HepG2 (cell line): Measurements from ENCODE around the gene NDUFAF8. TPM values are rescaled to one million over a fixed set of nuclear protein-coding genes. Genes with fewer than 3 reads are reported as not detected.

Experiments
- HNF1A ChIP-seq, 2 experiments: sonication (generic) in 1 of 2; formaldehyde crosslinking in 1 of 2; IDR thresholded peaks; 2 replicates each; pipeline versions ENCODE4 v1.4.0 to v1.6.1; 2016 to 2020; ENCODE audit warnings: borderline replicate concordance in 1 of 2, low read depth in 1 of 2, mild to moderate bottlenecking in 1 of 2, missing genetic modification reagents in 1 of 2
- ISL2 ChIP-seq: sonication (generic); formaldehyde crosslinking; IDR thresholded peaks from 2 replicates; pipeline ENCODE4 v1.5.0; 2020; ENCODE audit warnings: missing genetic modification reagents
- MEF2D ChIP-seq: sonication (generic); formaldehyde crosslinking; IDR thresholded peaks from 2 replicates; pipeline ENCODE4 v1.5.1; 2020; ENCODE audit warnings: mild to moderate bottlenecking, missing genetic modification reagents
- NR2C2 ChIP-seq: sonication (generic); formaldehyde crosslinking; IDR thresholded peaks from 2 replicates; pipeline ENCODE4 v1.4.0; 2020; ENCODE audit warnings: missing genetic modification reagents, mild to moderate bottlenecking, moderate library complexity, borderline replicate concordance
- PAF1 ChIP-seq: IDR thresholded peaks from 2 replicates; pipeline ENCODE4 v1.6.1; 2016; ENCODE audit warnings: missing genetic modification reagents, missing compliant biosample characterization
- TARDBP ChIP-seq: sonication (generic); formaldehyde crosslinking; IDR thresholded peaks from 2 replicates; pipeline ENCODE4 v1.8.0; 2022; ENCODE audit warnings: mild to moderate bottlenecking, missing genetic modification reagents
- TFDP1 ChIP-seq: IDR thresholded peaks from 2 replicates; pipeline ENCODE4 v1.6.1; 2016; ENCODE audit warnings: missing compliant biosample characterization, missing genetic modification reagents, borderline replicate concordance
- ZBTB46 ChIP-seq: sonication (generic); formaldehyde crosslinking; IDR thresholded peaks from 2 replicates; pipeline ENCODE4 v1.4.0; 2020; ENCODE audit warnings: mild to moderate bottlenecking, missing genetic modification reagents, borderline replicate concordance
- ZNF350 ChIP-seq: sonication (generic); formaldehyde crosslinking; IDR thresholded peaks from 2 replicates; pipeline ENCODE4 v1.4.0; 2020; ENCODE audit warnings: mild to moderate bottlenecking, low read depth, missing genetic modification reagents, borderline replicate concordance
- ZNF547 ChIP-seq: sonication (generic); formaldehyde crosslinking; IDR thresholded peaks from 2 replicates; pipeline ENCODE4 v1.5.1; 2020; ENCODE audit warnings: mild to moderate bottlenecking, missing genetic modification reagents
- ZNF563 ChIP-seq: sonication (generic); formaldehyde crosslinking; IDR thresholded peaks from 2 replicates; pipeline ENCODE4 v1.8.0; 2022; ENCODE audit warnings: mild to moderate bottlenecking, moderate library complexity, missing genetic modification reagents
- ZNF646 ChIP-seq: sonication (generic); formaldehyde crosslinking; IDR thresholded peaks from 2 replicates; pipeline ENCODE4 v1.9.0; 2021; ENCODE audit warnings: mild to moderate bottlenecking, missing genetic modification reagents
- polyA plus RNA-seq, 8 experiments: library from polyadenylated mRNA; depleted of rRNA in 3 of 8; stranded (reverse) in 7 of 8; unstranded in 1 of 8; fragments of >200 nt; fragmentation: Illumina TruSeq in 4 of 8; extraction: Trizol in 4 of 8; gene quantifications; 2 replicates each; pipeline versions ENCODE4 v1.2.1 to v1.2.3, GENCODE V29; 2011 to 2016; ENCODE audit warnings: low read depth in 4 of 8, missing spikeins in 1 of 8, mixed read lengths in 1 of 8; ENCODE audit not compliant: insufficient read depth in 1 of 8
- total RNA-seq, 5 experiments: library from RNA; depleted of rRNA; stranded (reverse); fragments of >200 nt; fragmentation: Illumina TruSeq; extraction: Trizol; gene quantifications; 2 replicates each; pipeline ENCODE4 v1.2.3, GENCODE V29; 2016; ENCODE audit warnings: low read depth in 1 of 5

Gene NDUFAF8
- total and polyA plus RNA-seq, 2 of the 13 experiments (the other 11 are each of a cell fraction or from before 2014, with no cell fraction given) = 75.6 to 233 TPM

GRCh38 chr17:81244358-81245023 lies 5.4 kb downstream of the NDUFAF8 start (continued):
- TF ChIP-seq ISL2 (CRISPR knock-in tag) (peak; percentile 27; the same call in 1 of the 2 replicates), TARDBP (CRISPR knock-in tag) (0 out of 2 replicates have a peak, but pooled peaks have one; percentile 12), ZNF646 (CRISPR knock-in tag) (no peak), MEF2D (peak; percentile 25; the same call in 1 of the 2 replicates), ZNF350 (CRISPR knock-in tag) (0 out of 2 replicates have a peak, but pooled peaks have one; percentile 3), ZNF563 (CRISPR knock-in tag) (0 out of 2 replicates have a peak, but pooled peaks have one; percentile 39), PAF1 (CRISPR knock-in tag) (peak; percentile 87; the same call in 1 of the 2 replicates), TFDP1 (CRISPR knock-in tag) (peak; percentile 3; the same call in 1 of the 2 replicates), HNF1A (IDR thresholded peaks at IDR 0.05; ENCODE audit: low read depth) (no peak), HNF1A (CRISPR knock-in tag; IDR thresholded peaks at IDR 0.05; ENCODE audit: borderline replicate concordance) (peak; percentile 53; the same call in 1 of the 2 replicates), NR2C2 (CRISPR knock-in tag) (peak; percentile 33; the same call in 1 of the 2 replicates), ZBTB46 (CRISPR knock-in tag) (0 out of 2 replicates have a peak, but pooled peaks have one; percentile 21), ZNF547 (CRISPR knock-in tag) (0 out of 2 replicates have a peak, but pooled peaks have one; percentile 6)
